Raji (cell line): Measurements from ENCODE around the gene DPP4.

Experiments used
- POLR2A ChIP-seq: IDR thresholded peaks from 2 replicates; pipeline ENCODE4 v1.6.1; 2011; ENCODE audit warnings: low read depth, low read length, control low read depth; ENCODE audit not compliant: insufficient read depth

DPP4 gene

GRCh38 chr2:161995553-161996016, 78.4 kb downstream of the DPP4 start:
- TF ChIP-seq POLR2A, result no peak

GRCh38 chr2:161994761-161995520, 79.1 kb downstream of the DPP4 start:
- TF ChIP-seq POLR2A, result no peak

GRCh38 chr2:161992531-161992930, 81.5 kb downstream of the DPP4 start:
- TF ChIP-seq POLR2A, result no peak

GRCh38 chr2:161991991-161992390, 82.0 kb downstream of the DPP4 start:
- TF ChIP-seq POLR2A, result no peak

- no peak for TF ChIP-seq POLR2A
Measured at GRCh38 chr2:161990741-161991140, 83.3 kb downstream of the DPP4 start.

- TF ChIP-seq POLR2A, result no peak
Measured at GRCh38 chr2:161990036-161990435, 84.0 kb downstream of the DPP4 start.

- TF ChIP-seq POLR2A, result no peak
Measured at GRCh38 chr2:161988589-161988988, 85.4 kb downstream of the DPP4 start.

GRCh38 chr2:161987311-161987710, 86.7 kb downstream of the DPP4 start:
- no peak for TF ChIP-seq POLR2A

- no peak for TF ChIP-seq POLR2A
Measured at GRCh38 chr2:161983866-161984265, 90.1 kb downstream of the DPP4 start.

- TF ChIP-seq POLR2A, result no peak
Measured at GRCh38 chr2:161983331-161983651, 90.7 kb downstream of the DPP4 start.

GRCh38 chr2:161982548-161983330, 91.3 kb downstream of the DPP4 start:
- no peak for TF ChIP-seq POLR2A

GRCh38 chr2:161981679-161982250, 92.2 kb downstream of the DPP4 start:
- no peak for TF ChIP-seq POLR2A

GRCh38 chr2:161980976-161981375, 93.0 kb downstream of the DPP4 start:
- TF ChIP-seq POLR2A, result no peak

- TF ChIP-seq POLR2A, result no peak
Measured at GRCh38 chr2:161979490-161979889, 94.5 kb downstream of the DPP4 start.

GRCh38 chr2:161976917-161977316, 97.1 kb downstream of the DPP4 start:
- TF ChIP-seq POLR2A, result no peak

GRCh38 chr2:161976295-161976694, 97.7 kb downstream of the DPP4 start:
- TF ChIP-seq POLR2A, result no peak
